ENCODE data around the gene NCKAP5.

The NCKAP5 gene

GRCh38 chr2:133266926-133267590 is 301.2 kb downstream of the NCKAP5 start:
- H3K27me3 Mint-ChIP-seq (ENCODE audit: low read depth) = peaks cover 22% of the 10 kb centered on the region

GRCh38 chr2:133266041-133266925 is 302.0 kb downstream of the NCKAP5 start:
- no peak overlapping the region for H3K27ac Mint-ChIP-seq
- H3K9me3 Mint-ChIP-seq = no peaks in the 10 kb centered on the region
- H3K4me1 Mint-ChIP-seq (ENCODE audit: low read depth) = no peaks in the 10 kb centered on the region
- no peak overlapping the region for H3K4me3 Mint-ChIP-seq
- no peaks in the 10 kb centered on the region for H3K36me3 Mint-ChIP-seq (ENCODE audit: low read depth)
- H3K27me3 Mint-ChIP-seq (ENCODE audit: low read depth) = peaks cover 22% of the 10 kb centered on the region

More at GRCh38 chr2:133266926-133267590, 301.2 kb downstream of the NCKAP5 start:
- Mint-ChIP-seq H3K36me3 (ENCODE audit: low read depth) (no peaks in the 10 kb centered on the region), H3K9me3 (no peaks in the 10 kb centered on the region), H3K4me1 (ENCODE audit: low read depth) (no peaks in the 10 kb centered on the region), H3K4me3 (no peak overlapping the region), H3K27ac (no peak overlapping the region)

DNA sequence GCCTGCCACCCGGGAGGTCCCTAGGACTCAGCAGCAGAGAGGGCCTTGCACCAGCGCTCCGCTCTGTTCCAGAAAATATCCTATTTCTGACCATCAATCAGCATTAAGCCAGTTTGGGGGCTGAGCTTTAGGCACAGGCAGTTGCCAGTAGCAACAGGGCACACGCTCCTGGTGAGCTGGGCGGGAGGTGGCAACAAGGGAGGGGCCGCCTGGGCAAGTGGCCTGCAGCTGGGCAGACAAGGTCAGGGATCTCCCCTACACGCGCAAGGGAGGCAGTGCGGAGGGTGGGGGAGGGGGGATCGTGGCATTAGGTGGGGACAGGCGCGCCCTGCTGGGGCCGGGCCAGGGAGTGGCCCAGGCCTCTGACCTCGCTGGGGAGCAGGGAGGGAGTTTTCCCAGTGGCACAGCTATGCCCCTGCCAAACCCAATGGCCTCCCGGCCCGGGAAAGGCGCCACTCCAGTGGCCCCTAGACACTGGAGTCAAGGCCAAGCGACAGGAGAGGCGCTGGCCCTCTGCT is 302.8 kb downstream of the NCKAP5 start:
- H3K4me1 Mint-ChIP-seq (ENCODE audit: low read depth) = no peaks in the 10 kb centered on the region
- H3K27me3 Mint-ChIP-seq (ENCODE audit: low read depth) = peaks cover 22% of the 10 kb centered on the region
- no peaks in the 10 kb centered on the region for H3K36me3 Mint-ChIP-seq (ENCODE audit: low read depth)
- no peaks in the 10 kb centered on the region for H3K9me3 Mint-ChIP-seq
- no peak overlapping the region for H3K4me3 Mint-ChIP-seq
- H3K27ac Mint-ChIP-seq = no peak overlapping the region

DNA sequence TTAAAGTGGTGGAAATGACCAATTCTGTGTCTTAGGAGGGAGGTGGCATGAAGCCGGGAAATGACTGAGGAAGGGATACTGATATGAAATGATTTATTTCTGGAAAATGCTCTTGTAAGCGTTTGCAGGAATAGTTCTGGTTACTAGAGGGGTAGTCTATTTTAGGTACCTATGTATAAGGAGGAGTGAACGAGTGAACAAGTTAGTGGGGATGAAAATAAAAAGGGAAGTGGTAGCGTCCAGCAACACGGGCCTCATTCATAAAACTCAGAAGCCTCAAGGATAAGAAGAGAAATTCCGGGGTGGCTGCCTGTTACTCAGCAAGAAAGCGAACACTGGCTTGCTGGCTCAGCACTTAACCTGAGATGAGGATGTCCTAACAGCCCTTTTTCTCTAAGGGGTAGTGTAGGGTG is 303.3 kb downstream of the NCKAP5 start:
- Mint-ChIP-seq H3K4me1 (ENCODE audit: low read depth) (no peaks in the 10 kb centered on the region), H3K27ac (no peak overlapping the region), H3K9me3 (no peaks in the 10 kb centered on the region), H3K36me3 (ENCODE audit: low read depth) (no peaks in the 10 kb centered on the region), H3K27me3 (ENCODE audit: low read depth) (peaks cover 22% of the 10 kb centered on the region), H3K4me3 (no peak overlapping the region)

DNA sequence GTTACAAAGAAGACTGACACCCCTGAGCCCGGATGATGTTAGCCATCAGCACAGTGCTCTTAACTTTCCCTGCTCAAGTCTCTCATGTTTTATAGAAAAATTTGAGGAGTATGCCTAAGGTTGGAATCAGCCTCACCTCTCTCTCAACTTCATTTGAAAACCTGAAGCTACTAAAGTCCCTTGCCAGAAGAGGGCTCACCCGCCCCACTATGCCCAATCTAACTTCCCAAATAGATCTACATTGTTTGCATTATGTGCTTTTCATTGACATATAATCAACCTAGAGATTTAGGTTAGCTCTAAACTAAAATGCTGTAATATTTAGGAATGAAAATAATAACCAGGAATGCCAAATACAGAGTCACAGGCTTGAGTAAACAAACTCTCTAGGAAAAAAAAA is 305.4 kb downstream of the NCKAP5 start:
- Mint-ChIP-seq H3K27ac (no peak overlapping the region), H3K9me3 (no peaks in the 10 kb centered on the region), H3K27me3 (ENCODE audit: low read depth) (peaks cover 26% of the 10 kb centered on the region), H3K4me3 (no peak overlapping the region), H3K4me1 (ENCODE audit: low read depth) (no peaks in the 10 kb centered on the region), H3K36me3 (ENCODE audit: low read depth) (no peaks in the 10 kb centered on the region)

DNA sequence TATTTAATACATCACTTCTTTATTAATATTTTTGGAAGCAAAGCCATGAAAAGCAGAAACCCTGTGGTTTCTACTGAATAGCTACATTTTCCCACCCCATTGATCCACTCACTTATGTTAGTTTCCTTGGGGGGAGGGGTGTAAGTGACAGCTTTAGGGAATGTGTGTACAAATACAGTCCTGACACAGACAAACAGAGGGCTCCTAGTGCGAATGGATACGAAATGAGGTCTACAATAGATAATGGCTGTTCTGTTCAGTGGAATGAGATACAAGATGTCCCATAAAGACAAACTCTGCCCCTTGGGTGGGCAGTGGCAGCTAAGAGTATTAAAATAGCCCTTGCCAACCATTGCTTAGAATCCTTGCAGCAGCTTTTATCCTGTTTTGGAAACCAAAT is 312.9 kb downstream of the NCKAP5 start:
- Mint-ChIP-seq H3K36me3 (ENCODE audit: low read depth) (no peaks in the 10 kb centered on the region), H3K4me1 (ENCODE audit: low read depth) (no peaks in the 10 kb centered on the region), H3K27me3 (ENCODE audit: low read depth) (peaks cover 4% of the 10 kb centered on the region), H3K9me3 (no peaks in the 10 kb centered on the region), H3K27ac (no peak overlapping the region), H3K4me3 (no peak overlapping the region)

DNA sequence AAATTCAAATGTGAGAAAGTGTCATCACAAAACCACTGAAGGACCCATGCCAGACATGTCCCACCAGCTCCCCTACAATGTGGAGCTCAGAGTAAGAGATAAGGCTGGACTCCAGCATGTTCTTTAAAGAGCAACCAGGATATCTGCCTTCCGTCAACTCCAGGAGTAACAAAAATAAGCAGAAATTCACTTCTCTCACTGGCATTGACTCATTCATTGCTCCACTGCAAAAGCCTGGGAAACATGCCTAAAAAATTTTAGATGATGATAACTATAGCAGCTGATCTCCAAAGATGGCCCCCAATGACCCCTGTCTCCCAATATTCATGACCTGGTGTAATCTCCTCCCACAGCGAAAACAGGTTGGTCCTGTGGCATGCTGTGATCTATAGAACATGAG is 314.5 kb downstream of the NCKAP5 start:
- Mint-ChIP-seq H3K4me3 (no peak overlapping the region), H3K36me3 (ENCODE audit: low read depth) (no peaks in the 10 kb centered on the region), H3K27ac (no peak overlapping the region), H3K27me3 (ENCODE audit: low read depth) (no peaks in the 10 kb centered on the region), H3K9me3 (no peaks in the 10 kb centered on the region), H3K4me1 (ENCODE audit: low read depth) (no peaks in the 10 kb centered on the region)

DNA sequence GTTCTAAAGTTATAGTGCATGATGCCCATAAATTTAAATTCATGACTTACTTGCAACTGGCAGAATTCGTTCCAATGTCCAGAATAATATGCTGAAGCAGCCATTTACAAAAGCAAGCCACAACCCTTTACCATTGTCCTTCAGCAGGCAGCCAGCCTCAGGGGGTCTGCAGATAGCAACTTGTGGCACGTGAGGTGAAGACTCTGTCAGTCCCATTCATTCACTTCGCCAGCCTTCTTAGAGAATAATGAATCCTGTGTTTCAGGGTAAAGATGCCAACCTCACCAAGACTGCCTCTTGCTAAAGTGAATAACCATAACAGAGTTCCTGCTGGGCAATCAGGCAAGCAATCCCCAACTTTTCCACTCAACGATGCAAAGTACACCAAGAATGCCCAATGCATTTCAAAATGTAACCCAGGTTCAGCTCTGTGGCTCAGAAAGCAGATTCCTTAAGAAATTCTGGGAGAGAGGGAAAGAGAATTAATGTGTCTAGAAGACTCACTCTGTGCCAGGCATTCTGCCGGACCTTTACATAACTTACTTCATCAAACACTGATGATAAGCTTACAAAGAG is 315.4 kb downstream of the NCKAP5 start:
- no peaks in the 10 kb centered on the region for H3K9me3 Mint-ChIP-seq
- no peak overlapping the region for H3K4me3 Mint-ChIP-seq
- H3K36me3 Mint-ChIP-seq (ENCODE audit: low read depth) = no peaks in the 10 kb centered on the region
- H3K27ac Mint-ChIP-seq = no peak overlapping the region
- H3K27me3 Mint-ChIP-seq (ENCODE audit: low read depth) = no peaks in the 10 kb centered on the region
- H3K4me1 Mint-ChIP-seq (ENCODE audit: low read depth) = no peaks in the 10 kb centered on the region

DNA sequence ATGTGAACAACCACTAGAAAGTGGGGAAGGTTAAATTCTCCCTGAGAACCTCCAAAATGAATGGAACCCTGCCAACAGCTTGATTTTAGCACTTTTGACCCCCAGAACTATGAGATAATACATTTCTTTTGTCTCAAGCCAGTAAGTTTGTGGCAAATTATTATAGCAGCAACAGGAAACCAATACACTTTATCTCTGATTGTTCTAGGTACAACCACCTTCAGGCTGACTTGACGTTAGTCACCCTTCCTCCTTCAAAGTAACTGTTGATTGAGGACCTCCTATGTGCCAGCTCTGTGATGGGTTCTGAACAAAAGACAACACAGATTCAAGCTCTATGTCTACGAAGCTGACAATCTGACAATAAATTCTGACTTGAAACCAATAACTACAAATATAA is 318.9 kb downstream of the NCKAP5 start:
- no peaks in the 10 kb centered on the region for H3K9me3 Mint-ChIP-seq
- H3K27me3 Mint-ChIP-seq (ENCODE audit: low read depth) = no peaks in the 10 kb centered on the region
- no peak overlapping the region for H3K27ac Mint-ChIP-seq
- H3K36me3 Mint-ChIP-seq (ENCODE audit: low read depth) = no peaks in the 10 kb centered on the region
- H3K4me3 Mint-ChIP-seq = no peak overlapping the region
- H3K4me1 Mint-ChIP-seq (ENCODE audit: low read depth) = no peaks in the 10 kb centered on the region

DNA sequence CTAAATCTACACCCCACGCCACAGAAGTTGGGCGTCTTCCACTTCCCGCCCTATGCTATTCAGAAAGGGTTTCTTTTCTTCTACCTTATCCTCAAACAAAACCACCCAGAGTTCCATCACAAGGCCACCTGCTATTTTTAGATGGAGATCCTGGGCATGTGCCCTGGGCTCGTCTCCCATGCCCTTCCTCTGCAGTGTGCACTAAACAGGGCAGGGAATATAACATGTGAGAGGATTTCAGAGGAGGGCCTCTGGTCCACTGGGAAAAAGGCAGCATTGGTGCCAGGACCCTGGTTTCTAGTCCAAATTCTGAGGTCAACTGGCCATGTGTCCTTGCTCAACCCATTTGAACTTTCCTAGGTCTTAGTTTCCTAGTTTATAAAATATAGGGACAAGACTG is 320.0 kb downstream of the NCKAP5 start:
- Mint-ChIP-seq H3K27me3 (ENCODE audit: low read depth) (no peaks in the 10 kb centered on the region), H3K4me3 (no peak overlapping the region), H3K4me1 (ENCODE audit: low read depth) (no peaks in the 10 kb centered on the region), H3K36me3 (ENCODE audit: low read depth) (no peaks in the 10 kb centered on the region), H3K9me3 (no peaks in the 10 kb centered on the region), H3K27ac (no peak overlapping the region)

GRCh38 chr2:133247631-133248030 is 320.6 kb downstream of the NCKAP5 start:
- no peak overlapping the region for H3K27ac Mint-ChIP-seq
- no peaks in the 10 kb centered on the region for H3K4me1 Mint-ChIP-seq (ENCODE audit: low read depth)
- H3K36me3 Mint-ChIP-seq (ENCODE audit: low read depth) = no peaks in the 10 kb centered on the region
- H3K9me3 Mint-ChIP-seq = no peaks in the 10 kb centered on the region
- no peak overlapping the region for H3K4me3 Mint-ChIP-seq
- no peaks in the 10 kb centered on the region for H3K27me3 Mint-ChIP-seq (ENCODE audit: low read depth)

- H3K9me3 Mint-ChIP-seq = no peaks in the 10 kb centered on the region
- H3K27ac Mint-ChIP-seq = no peak overlapping the region
- H3K36me3 Mint-ChIP-seq (ENCODE audit: low read depth) = no peaks in the 10 kb centered on the region
- H3K4me1 Mint-ChIP-seq (ENCODE audit: low read depth) = no peaks in the 10 kb centered on the region
- no peak overlapping the region for H3K4me3 Mint-ChIP-seq
- no peaks in the 10 kb centered on the region for H3K27me3 Mint-ChIP-seq (ENCODE audit: low read depth)
Observed at GRCh38 chr2:133241224-133241571, 327.1 kb downstream of the NCKAP5 start.

- Mint-ChIP-seq H3K27me3 (ENCODE audit: low read depth) (no peaks in the 10 kb centered on the region), H3K4me3 (no peak overlapping the region), H3K36me3 (ENCODE audit: low read depth) (no peaks in the 10 kb centered on the region), H3K4me1 (ENCODE audit: low read depth) (no peaks in the 10 kb centered on the region), H3K9me3 (no peaks in the 10 kb centered on the region), H3K27ac (no peak overlapping the region)
Observed at GRCh38 chr2:133240491-133241223, 327.6 kb downstream of the NCKAP5 start.

DNA sequence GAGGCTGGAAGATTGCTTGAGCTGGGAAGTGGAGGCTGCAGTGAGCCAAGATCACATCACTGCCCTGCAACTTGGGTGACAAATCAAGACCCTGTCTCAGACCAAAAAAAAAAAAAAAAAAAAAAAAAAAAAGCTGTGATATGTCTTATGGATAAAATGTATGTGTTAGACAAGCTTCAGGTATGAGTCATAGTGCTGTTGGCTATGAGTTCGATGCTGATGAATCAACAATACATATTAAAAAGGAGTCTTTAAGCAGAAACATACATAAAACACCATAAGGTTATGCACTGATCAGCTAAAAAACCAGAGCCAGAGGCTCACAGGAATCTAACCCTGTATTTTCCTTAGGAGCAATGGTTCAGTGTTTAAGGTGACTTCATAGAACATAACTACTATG is 332.3 kb downstream of the NCKAP5 start:
- H3K36me3 Mint-ChIP-seq (ENCODE audit: low read depth) = no peaks in the 10 kb centered on the region
- H3K27ac Mint-ChIP-seq = no peak overlapping the region
- no peaks in the 10 kb centered on the region for H3K9me3 Mint-ChIP-seq
- H3K4me1 Mint-ChIP-seq (ENCODE audit: low read depth) = no peaks in the 10 kb centered on the region
- no peak overlapping the region for H3K4me3 Mint-ChIP-seq
- no peaks in the 10 kb centered on the region for H3K27me3 Mint-ChIP-seq (ENCODE audit: low read depth)
